Activated CD4-positive, alpha-beta T cell treated with anti-CD3 and anti-CD28 coated beads, Interleukin-2, amount 50 U/mL, for 16 hours (primary cell): ENCODE data around the gene OST4.
"Not testable (repeated sequence)": the region's sequence is repeated elsewhere in the genome, so short reads cannot be mapped to it uniquely, and the experiment has no call there.

Source experiments
- DNase-seq: peaks from one replicate; pipeline ENCODE4 v3.0.0-alpha.2; 2020

OST4 gene

DNA sequence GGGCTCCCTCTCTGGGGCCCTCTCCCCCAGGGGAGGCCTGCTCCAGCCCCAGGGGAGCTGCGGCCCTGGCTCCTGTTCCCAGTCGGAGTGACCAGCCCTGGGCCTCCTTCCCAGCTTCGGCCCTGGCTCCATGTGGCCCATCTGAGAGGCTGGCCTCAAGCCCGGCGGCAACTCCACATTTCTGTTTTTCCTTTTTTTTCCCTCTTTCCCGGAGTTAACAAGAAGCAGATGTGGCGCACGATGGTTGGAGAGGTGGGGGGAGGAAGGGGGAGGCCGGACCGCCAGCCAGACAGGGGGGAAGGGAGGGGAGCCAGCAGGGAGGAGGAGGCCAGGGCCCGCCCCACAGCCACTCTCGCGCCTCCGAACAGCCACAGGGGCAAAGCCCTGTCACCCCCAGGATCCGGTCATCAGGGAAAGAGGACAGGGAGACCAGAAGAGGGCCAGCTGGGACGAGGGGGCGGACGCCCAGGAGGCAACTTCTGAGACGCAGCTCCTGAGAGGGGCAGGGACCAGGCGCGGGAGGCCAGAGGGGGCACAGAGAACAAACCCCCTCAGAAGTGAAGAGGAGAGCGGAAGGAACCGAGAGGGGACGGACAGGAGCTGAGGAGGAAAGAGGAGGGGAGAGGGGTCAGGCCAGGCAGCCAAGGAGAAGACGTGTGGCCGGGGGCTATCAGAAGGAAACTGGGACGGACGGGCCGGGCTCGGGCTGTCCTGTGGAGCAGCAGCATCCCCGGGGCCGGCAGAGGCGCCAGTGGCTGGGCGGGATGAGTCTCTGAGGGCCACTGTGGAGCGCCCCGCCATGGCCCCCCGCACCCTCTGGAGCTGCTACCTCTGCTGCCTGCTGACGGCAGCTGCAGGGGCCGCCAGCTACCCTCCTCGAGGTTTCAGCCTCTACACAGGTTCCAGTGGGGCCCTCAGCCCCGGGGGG lies 7.1 kb upstream of the OST4 start, which contains the start of gene EMILIN1:
Gene EMILIN1 (plus strand): TSS at position 349 of the 928 bp plus-strand sequence. CDS start 451 bp downstream, at position 800.
- DNase-seq: no peak

DNA sequence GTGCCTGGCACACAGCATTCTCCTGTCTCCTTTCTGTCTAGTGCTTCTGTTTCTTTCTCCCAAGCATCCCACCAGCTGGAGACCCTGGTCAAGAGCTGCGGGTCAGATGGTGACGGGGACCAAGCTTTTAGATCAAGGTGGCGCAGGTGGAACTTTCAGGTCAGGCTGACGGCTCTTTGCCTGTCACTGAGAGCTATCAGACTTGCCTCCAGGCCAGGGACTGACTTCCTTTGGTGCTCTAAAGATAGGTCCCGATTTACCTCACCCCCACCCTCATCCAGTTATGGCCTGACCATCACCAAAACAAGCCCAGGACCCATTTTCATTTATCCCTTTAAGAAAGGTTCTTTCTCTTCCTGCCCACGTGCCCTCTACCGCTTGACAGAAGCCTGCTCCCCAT lies 5.8 kb upstream of the OST4 start:
- DNase-seq: no peak

- no peak for DNase-seq
Measured at GRCh38 chr2:27076323-27076722, 4.9 kb upstream of the OST4 start.

DNA sequence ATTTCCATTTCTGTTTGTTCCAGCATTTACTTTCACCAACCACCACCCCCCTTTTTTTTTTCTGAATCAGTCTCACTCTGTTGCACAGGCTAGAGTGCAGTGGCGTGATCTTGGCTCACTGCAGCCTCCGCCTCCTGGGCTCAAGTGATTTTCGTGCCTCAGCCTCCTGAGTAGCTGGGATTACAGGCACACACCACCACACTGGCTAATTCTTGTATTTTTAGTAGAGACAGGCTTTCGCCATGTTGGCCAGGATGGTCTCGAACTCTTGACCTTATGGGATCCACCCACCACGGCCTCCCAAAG lies 4.1 kb upstream of the OST4 start:
- DNase-seq: not testable (repeated sequence)

DNA sequence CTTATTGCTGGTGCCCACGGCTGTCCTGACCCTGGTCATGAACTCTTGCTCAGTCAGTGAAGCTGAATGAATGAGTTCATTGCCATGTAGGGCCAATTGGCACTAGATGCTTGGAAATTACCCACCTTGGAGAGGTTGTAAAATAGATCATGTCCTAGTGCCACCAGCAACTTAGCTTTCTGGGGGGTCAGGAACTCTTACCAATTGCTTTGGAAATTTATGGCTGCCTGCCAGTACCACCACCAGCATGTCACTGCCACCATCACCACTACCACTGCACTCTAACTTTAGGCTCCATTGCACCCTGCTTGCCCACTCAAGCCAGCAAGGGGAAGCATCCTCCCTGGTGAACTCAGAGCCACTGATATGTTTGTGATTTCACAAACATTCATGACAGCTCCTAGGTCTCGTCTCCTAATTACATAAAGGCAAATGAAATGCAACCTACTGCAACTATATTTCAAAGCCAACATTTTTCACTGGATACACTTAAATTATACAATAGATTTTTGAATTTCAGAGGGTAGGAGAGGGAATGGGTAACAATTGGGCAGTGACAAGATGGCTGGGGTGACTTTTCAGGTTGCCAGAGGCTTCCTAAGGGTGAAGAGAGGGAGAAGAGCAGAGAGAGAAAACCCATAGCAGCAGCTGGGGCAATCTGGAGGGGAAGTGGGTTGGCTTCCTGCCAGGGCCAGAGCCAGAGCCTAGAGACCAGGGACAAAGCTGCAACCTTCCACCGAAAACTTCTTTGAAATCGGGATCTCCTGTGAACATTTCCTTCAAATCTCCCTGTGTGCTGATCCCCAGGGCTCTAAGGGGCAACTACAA lies 3.5 kb upstream of the OST4 start:
- peak; percentile 33 for DNase-seq

DNA sequence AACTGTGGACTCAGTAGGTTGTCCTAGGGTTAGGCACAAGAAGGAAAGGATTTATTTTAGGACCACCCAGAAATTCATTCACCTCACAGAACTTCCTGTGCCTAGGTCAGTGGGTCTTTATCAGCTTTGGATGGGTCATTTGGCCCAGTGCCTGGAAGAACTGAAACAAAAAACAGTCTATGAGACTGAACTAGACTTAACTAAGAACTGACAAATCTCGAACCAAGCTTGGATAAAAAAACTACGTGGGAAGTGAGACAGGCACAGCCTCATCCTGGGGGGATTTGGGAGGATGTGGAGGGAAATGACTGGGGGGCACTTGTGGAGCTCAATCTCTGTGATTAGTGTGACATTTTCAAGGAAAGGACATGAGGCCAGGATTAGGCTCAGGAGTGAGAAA lies 2.3 kb upstream of the OST4 start:
- no peak for DNase-seq

DNA sequence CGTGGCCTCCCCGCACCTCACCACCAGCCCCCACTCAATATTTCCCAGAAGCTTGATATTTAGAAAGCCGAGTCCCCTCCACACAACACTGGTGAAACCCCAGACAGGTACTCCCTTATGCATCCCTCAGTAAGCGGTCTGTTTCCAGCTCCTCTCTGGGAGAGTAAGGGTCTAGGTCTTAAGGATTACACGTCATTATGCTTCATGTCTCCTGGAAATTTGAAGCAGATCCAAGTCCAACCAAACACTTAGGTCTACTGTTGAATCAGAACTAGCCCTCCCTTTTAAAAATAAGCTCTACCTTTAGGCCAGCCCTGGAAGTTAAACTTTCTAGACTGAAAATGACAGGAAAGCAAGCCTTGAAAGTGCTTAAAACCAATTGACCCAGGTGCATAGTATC lies 1.5 kb upstream of the OST4 start:
- no peak for DNase-seq

DNA sequence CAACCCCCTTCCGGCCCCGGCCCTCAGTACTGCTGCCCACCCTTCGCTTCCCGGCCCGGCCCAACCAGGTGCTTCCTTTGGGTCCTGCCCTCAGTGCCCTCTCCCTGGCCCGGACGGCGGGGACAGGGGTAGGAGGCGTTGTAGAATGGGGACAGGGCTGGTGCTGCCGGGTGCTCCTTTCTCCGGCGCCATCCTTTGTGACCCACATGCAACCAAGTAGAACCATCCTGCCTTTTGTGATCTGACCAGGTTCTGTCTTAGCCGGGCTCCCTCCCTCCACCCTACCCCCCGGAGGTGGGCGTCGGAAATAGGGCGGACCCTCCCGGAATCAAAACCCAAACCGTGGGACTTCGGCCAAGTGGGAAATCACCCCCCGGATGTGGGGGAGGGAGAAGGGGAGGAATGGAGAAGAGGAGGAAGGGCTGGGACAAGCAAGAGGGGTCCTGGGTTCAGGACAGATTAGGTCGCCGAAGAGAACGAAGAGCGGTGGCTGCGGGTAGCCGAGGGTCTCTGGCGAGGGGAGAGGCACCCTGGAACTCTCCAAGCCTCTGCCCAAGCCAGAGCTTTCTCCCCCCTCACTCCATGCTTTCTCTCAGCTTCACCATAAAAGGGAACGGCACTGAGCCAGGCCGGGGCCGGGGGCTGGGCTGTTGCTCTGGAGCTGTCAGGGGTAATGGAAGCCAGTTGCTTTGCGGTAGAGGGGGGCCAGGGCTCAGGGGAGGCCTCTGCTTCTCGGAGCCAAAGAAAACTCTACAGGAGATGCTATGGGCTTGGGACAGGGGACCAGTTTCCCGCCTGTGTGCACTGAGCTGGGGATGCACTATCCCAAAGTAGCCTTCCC lies 756 bp upstream of the OST4 start:
- peak; percentile 31 for DNase-seq

DNA sequence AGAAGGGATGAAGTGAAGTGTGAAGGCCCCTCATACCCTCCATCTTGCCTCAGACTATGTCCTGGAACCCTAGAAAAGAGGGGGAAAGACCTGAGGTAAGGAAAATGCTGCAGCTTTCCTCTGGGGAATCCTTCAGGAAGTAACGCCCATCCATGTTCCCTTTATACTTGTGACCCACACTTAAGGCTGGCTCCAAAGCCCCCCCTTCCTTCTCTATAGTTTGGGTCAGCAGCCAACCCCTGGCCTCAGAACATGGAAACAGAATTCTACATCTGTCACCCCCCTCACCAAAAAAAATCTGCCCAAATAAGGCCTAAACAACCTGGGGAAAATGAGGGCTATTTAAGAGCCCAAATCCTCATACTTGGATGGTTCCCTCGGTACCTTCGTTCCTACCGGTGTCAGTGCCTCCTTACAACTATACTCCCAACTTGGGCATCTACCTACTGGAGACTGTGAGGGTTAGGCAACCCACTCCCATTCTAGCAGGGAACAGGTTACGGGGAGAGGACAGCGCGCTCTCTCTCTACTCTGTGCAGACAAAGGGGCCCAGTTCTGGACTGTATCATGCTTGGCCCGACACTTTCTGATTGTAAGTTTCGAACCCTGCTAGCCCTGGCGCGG lies 689 bp downstream of the OST4 start:
- DNase-seq: no peak

GRCh38 chr2:27069961-27070618 lies 1.4 kb downstream of the OST4 start:
- DNase-seq: no peak

- no peak for DNase-seq
Measured at GRCh38 chr2:27069436-27069835, 2.0 kb downstream of the OST4 start.

DNA sequence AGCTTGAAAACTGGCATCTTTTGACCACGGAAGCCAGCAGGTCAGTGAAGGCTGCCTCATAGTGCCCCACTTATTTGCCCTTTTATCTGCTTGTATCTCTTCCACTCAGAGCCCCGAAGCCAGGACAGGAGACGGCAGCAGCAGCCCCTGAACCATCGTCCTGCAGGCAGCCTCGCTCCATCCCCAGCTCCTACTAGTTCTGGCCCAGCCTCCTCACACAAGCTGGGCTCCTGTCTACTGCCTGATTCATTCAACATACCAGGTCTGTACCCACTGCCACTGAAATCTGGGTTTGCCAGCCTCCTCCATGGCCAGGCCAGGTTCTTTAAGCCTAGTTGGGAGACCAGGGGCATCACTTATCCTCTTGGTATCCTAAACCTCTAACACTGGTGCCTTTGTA lies 4.1 kb downstream of the OST4 start:
- no peak for DNase-seq

- DNase-seq: no peak
Measured at GRCh38 chr2:27065128-27065527, 6.3 kb downstream of the OST4 start.

DNA sequence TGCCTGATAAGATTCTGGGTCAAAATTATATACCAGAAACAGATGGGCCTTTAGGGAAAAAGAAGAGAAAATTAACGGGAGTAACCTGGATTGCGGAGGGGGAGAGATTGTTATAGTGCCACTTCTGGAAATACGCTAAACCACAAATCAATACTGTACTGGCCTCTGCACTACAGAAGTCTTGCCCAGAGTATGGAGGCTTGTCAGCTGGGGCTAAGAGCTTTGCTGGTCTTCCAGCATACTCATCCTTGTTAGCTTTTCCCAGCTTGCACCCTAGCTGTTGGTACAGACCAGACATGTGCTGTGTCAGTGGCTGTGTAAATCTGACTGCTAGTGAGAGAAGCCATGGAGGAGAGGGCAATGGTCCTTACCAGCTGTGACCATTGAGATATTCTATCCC lies 11.1 kb downstream of the OST4 start:
- no peak for DNase-seq

- DNase-seq: no peak
Measured at GRCh38 chr2:27059141-27059820, 12.2 kb downstream of the OST4 start.

DNA sequence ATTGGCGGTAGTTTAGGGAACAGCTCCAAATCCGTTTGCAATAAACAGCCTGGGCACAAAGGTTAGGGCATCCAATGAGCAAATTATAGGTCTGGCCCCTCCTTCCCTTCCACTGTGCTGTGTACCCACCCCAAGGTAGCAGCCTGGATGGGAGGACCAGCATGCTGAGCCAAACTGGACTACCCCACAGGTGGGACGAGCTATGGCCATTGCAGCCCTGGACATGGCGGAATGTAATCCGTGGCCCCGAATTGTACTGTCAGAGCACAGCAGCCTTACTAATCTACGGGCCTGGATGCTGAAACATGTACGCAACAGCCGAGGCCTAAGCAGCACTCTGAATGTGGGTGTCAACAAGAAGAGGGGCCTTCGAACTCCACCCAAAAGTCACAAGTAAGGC lies 13.2 kb downstream of the OST4 start:
- DNase-seq: no peak

- no peak for DNase-seq
Measured at GRCh38 chr2:27057184-27057583, 14.3 kb downstream of the OST4 start.

GRCh38 chr2:27054721-27055120 lies 16.7 kb downstream of the OST4 start:
- no peak for DNase-seq

- no peak for DNase-seq
Measured at GRCh38 chr2:27053776-27054175, 17.7 kb downstream of the OST4 start.

GRCh38 chr2:27053321-27053720 lies 18.1 kb downstream of the OST4 start:
- DNase-seq: no peak

DNA sequence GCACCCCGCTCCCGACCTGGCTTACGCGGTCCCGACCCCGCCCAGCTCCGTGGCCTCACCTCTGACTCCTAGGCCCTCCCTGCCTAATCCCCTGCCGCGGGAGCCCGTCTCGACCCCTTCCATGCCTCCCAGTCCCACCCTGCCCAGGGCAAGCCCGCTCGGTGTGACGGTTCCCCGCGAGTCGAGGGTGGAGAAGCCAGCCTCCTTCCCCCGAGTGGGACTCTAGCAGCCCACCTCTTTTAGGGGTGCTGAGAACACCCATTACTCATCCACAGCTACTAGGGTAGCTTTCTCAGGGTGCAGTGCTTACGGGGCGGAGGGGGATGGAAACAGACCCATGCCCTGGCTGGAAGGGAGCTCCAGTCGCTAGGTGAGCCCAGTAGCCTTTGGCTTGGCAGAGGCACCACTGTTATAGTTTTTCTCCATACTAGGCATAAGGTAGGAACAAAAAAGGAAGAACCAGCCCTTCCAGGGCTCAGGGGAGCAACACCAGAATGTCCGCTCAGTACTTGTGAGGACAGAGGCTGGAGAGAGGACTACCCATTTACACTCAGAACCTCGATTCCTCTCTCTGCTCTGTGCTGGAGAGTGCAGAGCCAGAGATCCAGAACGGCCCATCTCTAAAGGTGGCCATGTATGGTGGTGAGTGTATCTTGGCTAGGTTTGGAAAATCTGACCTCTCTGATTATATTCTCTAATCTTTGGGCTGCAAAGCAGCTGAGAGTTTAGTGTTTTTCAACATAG lies 19.4 kb downstream of the OST4 start:
- DNase-seq: peak; percentile 34
